HG03354 (cell line): ENCODE data around the gene HECTD1.

ENCODE experiments used
- ATAC-seq: cut with Tn5 transposase; IDR thresholded peaks from one replicate; pipeline ENCODE4 v1.9.1; 2021; ENCODE audit warnings: mild to moderate bottlenecking; ENCODE audit not compliant: unreplicated experiment, poor library complexity, severe bottlenecking

HECTD1 gene

GRCh38 chr14:31166271-31166561 lies 41.4 kb downstream of the HECTD1 start:
- ATAC-seq, result no peak

GRCh38 chr14:31164115-31164514 lies 43.5 kb downstream of the HECTD1 start:
- ATAC-seq, result no peak

- ATAC-seq, result no peak
These were observed 44.5 kb downstream of the HECTD1 start for GRCh38 chr14:31162910-31163649.

GRCh38 chr14:31161274-31161673 lies 46.3 kb downstream of the HECTD1 start:
- ATAC-seq, result no peak

GRCh38 chr14:31159682-31160296 lies 47.8 kb downstream of the HECTD1 start:
- no peak for ATAC-seq

- ATAC-seq, result no peak
These were observed 52.6 kb downstream of the HECTD1 start for GRCh38 chr14:31154956-31155355.

GRCh38 chr14:31142455-31143087 lies 65.0 kb downstream of the HECTD1 start:
- no peak for ATAC-seq

- ATAC-seq, result no peak
These were observed 68.2 kb downstream of the HECTD1 start for GRCh38 chr14:31139301-31139847.

GRCh38 chr14:31138301-31138700 lies 69.3 kb downstream of the HECTD1 start:
- no peak for ATAC-seq

GRCh38 chr14:31137214-31137889 lies 70.2 kb downstream of the HECTD1 start:
- no peak for ATAC-seq

- no peak for ATAC-seq
These were observed 74.5 kb downstream of the HECTD1 start for GRCh38 chr14:31133133-31133532.

- ATAC-seq, result no peak
These were observed 78.7 kb downstream of the HECTD1 start for GRCh38 chr14:31128601-31129526.

GRCh38 chr14:31127690-31128089 lies 79.9 kb downstream of the HECTD1 start:
- peak; percentile 94 for ATAC-seq

GRCh38 chr14:31126680-31127079 lies 80.9 kb downstream of the HECTD1 start:
- no peak for ATAC-seq

GRCh38 chr14:31125231-31125630 lies 82.4 kb downstream of the HECTD1 start:
- ATAC-seq, result no peak

GRCh38 chr14:31124197-31124596 lies 83.4 kb downstream of the HECTD1 start:
- ATAC-seq, result no peak

- ATAC-seq, result no peak
These were observed 84.7 kb downstream of the HECTD1 start for GRCh38 chr14:31122921-31123320.

GRCh38 chr14:31122098-31122611 lies 85.4 kb downstream of the HECTD1 start:
- ATAC-seq, result no peak

- no peak for ATAC-seq
These were observed 88.7 kb downstream of the HECTD1 start for GRCh38 chr14:31118892-31119291.
